ENCODE data around the gene TEX19. TPM values are rescaled to one million over a fixed set of nuclear protein-coding genes. Genes with fewer than 3 reads are reported as not detected.
"Not testable (repeated sequence)": the region's sequence is repeated elsewhere in the genome, so short reads cannot be mapped to it uniquely, and the experiment has no call there.

The TEX19 gene
- total RNA-seq, 1 donor from 2014 or later, result not detected

DNA sequence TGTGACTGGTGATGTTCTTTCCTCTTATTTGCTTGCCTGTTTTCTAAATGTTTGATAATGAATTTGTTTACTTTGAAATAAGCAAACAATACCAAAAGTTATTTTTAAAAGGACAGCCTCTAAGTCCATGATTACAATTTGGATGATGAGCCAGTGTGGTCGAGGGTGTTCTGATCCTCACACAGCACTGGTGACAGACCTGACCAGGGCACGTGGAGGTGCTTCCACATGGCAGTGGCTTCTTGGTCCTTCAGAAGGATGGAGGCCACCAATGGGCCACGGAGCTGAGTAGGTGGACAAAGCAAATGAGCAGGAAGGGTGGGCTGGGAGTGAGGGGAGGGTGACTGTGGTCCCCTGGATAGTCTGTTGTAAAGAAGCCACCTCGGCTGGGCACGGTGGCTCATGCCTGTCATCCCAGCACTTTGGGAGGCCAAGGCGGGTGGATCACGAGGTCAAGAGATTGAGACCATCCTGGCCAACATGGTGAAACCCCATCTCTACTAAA lies 4.2 kb upstream of the TEX19 start:
- DNase-seq (ENCODE audit: low read depth in 2 of 2), result no peak

DNA sequence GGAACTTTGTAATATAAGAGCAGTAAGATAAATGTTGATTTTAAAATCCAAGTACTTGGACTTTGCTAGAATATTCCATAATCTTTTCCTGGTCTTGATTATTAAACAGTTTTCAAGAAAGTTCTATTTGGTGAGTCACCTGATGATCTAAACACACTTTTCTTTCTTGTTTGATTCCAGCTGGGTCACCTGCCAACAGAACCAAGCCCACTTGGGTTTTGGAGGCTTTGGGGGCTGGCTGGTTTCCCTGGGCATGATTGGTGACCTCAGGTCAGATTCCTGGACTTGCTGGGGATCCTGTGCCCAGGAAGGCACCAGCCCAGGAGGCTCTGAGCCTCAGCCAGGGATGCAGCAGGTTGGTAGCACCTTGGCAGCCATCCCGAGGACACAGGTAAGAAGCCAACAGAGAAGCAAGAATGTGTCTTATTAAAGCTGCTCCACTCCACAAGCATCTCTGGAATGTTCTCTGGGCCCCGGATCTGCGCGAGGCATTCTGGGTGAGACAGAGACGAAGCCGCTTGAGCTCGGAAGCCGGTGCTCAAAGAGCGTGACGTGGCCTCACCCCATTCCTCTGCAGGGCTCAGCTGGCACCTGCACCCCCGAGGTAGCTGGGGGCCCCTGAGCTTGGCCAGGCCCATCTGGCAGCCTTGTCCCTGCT lies 3.1 kb upstream of the TEX19 start:
- DNase-seq (ENCODE audit: low read depth in 2 of 2), result no peak

DNA sequence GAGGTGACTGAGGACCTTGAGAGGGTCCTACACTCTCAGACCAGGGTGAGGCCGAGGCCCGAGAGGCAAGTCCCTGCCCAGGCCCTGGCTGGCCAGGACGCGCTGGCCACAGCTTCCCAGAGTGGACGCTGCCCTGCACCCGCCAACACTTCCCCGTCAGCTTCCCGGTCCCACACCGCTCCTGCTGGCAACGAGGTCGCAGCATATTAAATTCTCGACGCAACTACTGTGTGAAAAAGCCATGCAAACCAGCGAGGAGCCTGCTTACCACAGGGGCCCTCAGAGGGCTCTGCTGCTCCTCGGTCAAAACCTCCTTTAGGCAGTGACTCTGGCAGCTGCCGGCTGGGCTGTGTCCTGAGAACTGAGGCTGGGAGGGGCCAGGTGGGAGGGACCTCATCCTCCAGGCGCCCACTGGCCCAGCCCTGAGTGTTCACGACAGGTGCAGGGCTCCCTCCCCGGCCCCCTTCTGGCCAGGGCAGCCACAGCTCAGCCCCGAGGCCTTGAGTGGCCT lies 2.1 kb upstream of the TEX19 start:
- DNase-seq (ENCODE audit: low read depth in 2 of 2), result no peak

DNA sequence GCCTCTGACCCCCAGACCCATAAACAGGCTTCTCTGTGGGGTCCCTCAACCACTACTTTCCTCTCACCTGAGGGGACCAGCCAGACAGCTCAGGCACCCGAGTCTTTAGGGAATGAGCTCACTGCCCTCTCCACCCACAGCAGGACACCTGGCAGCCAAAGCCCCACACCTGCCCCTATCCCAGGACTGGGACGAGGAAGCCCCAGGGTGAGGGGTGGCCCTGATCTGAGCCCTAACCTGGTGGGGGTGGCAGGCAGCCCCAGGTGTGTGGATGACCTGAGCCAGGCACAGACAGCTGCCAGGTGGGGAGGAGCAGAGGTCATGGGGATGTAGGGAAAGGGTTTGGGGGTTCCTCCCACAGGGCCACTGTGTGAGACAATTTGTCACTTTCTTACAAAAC lies 1.7 kb upstream of the TEX19 start:
- DNase-seq (ENCODE audit: low read depth in 2 of 2), result no peak

DNA sequence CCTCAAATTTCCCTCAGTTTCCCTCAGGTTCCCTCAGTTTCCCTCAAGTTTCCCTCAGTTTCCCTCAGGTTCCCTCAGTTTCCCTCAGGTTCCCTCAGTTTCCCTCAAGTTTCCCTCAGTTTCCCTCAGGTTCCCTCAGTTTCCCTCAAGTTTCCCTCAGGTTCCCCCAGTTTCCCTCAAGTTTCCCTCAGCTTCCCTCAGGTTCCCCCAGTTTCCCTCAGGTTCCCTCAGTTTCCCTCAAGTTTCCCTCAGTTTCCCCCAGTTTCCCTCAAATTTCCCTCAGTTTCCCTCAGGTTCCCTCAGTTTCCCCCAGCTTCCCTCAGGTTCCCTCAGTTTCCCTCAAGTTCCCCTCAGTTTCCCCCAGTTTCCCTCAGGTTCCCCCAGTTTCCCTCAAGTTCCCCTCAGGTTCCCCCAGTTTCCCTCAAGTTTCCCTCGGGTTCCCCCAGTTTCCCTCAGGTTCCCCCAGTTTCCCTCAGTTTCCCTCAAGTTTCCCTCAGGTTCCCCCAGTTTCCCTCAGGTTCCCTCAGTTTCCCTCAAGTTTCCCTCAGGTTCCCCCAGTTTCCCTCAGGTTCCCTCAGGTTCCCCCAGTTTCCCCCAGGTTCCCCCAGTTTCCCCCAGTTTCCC lies 516 bp downstream of the TEX19 start:
- DNase-seq (ENCODE audit: low read depth in 2 of 2), result not testable (repeated sequence)

DNA sequence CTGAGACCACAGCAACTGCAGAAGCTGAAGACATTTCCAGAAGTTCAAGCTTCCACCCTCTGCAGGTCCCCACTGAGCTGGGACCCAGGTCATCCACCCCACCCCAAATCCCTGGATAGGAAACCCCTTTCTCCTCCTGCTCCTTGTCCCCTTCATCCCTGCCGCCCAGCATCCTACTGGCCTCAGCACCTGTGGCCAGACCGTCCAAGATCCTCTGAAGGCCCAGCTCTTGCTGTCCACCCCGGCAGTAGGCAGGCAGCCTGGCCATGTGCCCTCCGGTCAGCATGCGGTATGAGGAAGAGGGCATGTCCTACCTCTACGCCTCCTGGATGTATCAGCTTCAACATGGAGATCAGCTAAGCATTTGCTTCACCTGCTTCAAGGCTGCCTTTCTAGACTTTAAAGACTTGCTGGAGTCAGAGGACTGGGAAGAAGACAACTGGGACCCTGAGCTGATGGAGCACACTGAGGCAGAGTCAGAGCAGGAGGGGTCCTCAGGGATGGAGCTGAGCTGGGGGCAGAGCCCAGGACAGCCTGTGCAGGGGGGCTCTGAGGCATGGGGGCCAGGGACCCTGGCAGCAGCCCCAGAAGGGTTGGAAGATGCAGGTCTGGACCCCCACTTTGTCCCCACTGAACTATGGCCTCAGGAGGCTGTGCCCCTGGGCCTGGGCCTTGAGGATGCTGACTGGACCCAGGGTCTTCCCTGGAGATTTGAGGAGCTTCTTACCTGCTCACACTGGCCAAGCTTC lies 3.0 kb downstream of the TEX19 start:
- DNase-seq (ENCODE audit: low read depth in 2 of 2), result no peak

DNA sequence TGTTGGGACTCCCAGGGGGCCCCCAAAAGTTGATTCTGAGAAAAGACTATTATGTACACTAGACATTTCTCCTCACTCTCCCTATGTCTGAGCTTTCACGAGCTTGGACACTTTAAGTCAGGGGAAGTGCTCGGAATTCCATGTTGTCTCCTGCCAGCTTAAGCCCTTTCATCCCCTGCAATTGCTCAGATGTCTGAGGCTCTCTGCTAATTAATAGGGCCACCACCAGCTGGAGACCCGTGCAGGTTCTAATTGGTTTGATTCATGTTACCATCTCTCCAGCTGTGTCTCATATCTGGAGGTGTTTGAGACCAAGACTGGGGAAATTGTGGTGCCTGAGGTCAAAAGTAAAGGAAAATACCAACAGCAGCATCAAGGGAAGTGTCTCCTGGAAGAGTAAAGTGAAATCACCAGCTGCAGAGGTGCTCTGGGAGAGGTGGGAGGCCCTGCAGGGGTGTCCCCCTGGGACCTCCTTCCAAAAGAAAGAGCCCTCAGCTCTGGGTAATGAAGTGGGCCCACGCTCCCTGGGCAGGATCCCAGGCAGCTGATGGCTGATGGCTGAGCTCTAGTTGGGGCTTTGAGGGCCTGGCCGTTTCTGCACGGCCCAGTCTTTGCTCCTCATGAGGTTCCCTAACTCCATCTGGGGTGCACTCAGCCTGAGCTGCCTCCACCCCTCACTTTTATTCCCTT lies 6.7 kb downstream of the TEX19 start:
- DNase-seq (ENCODE audit: low read depth in 2 of 2), result no peak

DNA sequence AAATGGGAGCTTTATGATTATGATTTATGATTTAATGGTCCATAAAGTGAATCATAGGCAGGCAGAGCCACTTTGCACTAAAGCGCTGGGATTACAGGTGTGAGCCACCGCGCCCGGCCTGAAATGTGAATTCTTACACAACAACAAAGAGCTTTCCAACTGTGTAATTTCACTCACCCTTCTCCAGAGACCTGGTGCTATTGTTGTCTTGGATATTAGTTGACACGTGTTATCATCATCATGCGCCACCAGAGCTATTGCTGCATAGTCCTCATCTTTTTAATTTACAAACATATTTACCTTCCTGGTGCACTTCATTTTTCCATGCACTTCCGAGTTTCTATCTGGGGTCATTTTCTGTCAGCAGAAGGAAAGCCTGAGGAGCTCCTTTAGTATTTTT lies 7.7 kb downstream of the TEX19 start:
- no peak for DNase-seq (ENCODE audit: low read depth in 2 of 2)

DNA sequence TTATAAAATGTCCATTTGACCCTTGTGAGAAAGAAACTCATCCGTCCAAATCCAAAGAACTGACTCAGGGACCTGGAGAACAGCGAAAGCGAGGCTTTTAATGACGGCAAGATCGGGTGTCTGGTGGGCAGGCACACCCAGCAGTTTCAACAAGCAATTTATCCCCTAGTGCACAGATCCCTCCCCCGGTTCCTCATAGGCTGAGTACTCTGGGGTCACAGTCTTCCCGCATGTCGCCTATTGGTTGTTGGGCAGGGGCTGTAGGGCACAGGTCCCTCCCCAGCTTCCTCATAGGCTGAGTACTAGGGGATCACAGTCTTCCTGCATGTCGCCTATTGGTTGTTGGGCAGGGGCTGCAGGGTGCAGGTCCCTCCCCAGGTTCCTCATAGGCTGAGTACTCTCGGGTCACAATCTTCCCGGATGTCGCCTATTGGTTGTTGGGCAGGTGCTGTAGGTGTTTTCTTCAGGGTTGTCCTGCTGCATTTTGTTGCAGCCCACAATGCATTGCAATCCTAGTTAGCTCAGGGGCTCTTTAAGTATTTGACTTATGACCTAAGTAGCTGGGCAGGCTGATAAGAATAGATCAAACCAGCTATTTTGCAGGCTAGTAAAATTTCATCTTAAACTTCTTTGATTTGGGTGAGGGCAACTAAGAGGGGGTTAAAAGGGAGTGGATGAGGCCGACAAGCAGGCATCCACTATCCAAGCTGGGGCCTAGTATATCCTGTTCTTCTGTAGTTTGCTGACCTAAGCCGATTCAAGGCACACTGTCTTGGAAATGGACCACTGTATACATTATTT lies 8.9 kb downstream of the TEX19 start:
- DNase-seq (ENCODE audit: low read depth in 2 of 2), result no peak

DNA sequence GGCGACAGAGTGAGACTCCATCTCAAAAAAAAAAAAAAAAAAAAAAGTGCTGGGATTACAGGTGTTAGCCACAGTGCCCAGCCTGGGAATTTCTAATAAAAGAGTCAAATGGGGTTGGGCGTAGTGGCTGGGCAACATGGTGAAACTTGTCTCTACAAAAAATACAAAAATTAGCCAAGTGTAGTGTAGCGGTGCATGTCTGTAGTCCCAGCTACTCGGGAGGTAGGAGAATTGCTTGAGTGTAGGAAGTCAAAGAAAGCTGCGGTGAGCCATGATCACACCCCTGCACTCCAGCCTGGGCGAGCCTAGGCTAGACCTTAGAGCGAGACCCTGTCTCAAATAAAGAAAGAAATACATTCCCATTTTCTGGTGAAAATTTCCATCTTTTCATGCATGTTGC lies 10.2 kb downstream of the TEX19 start:
- DNase-seq (ENCODE audit: low read depth in 2 of 2), result no peak

DNA sequence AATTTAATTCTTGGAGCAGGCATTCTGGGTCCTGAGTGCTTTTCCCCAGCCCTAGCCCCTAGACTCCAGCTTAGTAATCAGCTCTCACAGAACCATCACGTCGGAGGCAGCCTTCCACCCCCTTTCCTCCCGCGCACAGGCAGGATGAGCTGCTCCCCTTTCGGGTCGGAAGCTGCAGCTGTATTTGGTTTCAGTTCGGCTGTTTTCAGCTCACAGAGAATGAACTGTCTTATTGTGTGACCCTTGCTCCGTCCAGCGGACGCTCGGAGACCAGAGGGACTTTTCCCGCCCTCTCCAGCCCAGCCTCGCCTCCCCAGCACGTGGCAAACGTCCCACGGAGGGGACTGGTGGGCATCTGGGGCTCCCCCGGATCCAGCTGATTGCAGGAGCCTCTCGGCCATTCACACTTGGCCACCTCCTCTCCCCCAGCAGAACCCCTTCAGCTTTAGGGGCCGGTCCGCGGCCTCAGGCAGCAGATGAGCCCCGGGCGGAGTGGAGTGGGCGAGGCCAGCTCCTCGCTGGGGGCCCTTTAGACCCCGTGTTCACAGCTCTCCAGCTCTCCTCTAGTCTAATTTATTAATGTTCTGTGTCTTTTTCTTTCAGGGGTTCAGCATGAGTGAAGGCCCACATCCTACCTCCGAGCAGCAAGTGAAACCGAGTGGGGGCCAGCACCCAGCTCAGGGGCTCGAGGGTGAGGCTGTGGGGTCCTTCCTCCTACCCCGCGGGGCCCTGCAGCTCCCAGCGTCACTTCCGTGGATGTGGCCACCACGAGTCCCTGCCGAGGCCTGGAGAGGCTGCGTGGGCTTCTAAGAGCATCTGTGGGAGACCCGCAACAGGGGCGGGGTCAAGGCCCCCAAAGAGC lies 11.7 kb downstream of the TEX19 start:
- no peak for DNase-seq (ENCODE audit: low read depth in 2 of 2)

DNA sequence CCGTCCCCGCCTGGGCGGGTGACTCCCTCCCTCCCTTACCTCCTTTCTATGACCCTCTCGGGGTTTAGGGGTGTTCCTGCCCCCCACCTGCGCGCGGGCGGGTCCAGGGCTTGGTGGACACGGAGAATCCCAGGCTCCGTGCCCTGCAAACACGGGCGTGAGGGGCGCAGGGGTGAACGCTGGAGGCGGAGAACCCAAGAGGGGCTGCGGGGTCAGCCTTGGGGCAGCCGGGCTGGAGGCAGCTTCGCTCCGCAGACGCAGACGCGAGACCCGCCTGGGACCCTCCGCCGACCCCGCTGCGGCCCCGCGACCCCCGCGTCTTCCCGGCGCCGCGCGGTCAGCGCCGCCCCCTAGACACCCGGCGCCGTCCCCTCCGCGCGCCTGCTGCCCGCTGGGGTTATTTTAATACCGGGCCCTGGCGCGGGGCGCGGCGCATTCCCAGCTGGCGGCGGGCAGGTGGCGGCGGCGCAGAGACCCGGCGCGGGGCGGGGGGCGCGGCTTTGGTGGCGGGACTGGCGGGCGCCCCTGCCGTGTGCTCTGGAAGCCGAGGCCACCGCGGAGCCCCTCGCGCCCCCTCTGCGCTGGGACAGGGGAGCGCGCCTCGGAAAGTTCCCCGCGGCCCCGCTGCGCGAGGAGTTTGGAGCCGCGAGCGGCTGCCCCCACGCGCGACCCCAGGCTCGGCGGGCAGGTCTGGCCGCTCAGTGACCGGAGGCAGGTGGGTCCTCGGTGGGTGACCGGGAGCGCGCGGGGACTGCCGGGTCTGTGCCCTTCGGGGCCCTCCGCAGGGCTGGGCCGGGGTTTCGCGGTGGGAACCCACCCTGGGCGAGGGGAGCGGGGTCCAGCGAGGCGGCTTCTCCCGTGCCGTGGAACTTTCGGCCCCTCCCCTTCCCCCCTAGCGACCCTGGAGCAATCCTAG lies 12.5 kb downstream of the TEX19 start, which contains the start of gene UTS2R:
UTS2R (plus strand) TSS at position 433 of the 916 bp plus-strand sequence. CDS start 2,560 bp downstream, outside the sequence.
- no peak for DNase-seq (ENCODE audit: low read depth in 2 of 2)

DNA sequence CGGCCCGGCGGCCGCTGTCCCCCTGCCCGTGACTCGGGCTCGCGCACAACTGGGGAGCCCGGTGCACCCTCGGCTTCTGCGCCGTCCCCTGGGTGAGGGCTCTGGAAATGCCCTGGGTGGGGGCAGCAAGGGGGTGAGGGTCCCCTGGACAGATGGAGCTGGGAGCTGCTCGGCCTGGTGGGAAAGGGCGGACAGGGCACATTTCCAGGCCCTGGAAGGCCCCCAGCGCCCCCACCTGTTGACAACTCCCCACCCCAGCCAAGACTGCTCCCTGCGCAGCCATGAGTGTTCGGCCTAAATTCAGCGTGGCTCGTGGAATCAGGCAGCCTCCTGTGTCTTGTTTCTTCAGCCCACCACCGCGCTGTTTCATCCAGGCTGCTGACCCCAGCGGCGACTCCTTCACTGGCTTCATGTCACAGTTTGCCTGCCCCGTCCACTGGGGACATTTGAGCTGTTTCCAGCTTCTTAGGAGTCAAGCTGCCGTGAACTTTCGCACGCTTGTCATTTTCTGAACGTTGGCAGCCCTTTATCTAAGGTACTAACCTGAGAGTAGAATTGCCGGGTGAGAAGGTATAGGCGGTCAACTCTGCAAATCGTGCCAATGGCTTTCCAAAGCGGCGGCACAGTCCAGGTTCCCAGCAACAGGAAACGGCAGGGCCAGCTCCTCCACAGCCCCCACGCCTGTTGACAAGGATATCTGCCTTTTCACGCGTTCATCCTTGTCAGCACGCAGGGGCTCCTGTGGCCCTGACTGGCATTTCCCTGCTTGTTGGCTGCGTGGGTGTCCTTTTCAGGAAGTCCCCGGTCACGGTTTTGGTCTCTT lies 13.4 kb downstream of the TEX19 start:
- DNase-seq (ENCODE audit: low read depth in 2 of 2), result no peak

DNA sequence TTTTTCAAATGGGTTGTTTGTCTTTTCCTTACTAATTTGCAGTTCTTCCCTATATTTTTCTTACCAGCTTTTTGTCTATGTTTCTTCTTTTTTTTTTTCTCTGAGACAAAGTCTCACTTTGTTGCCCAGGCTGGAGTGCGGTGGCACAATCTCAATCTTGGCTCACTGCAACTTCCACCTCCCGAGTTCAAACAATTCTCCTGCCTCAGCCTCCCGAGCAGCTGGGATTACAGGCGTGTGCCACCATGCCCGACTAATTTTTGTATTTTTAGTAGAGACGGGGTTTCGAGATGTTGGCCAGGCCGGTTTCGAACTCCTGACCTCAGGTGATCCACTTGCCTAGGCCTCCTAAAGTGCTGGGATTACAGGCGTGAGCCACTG lies 14.0 kb downstream of the TEX19 start:
- DNase-seq (ENCODE audit: low read depth in 2 of 2), result not testable (repeated sequence)

DNA sequence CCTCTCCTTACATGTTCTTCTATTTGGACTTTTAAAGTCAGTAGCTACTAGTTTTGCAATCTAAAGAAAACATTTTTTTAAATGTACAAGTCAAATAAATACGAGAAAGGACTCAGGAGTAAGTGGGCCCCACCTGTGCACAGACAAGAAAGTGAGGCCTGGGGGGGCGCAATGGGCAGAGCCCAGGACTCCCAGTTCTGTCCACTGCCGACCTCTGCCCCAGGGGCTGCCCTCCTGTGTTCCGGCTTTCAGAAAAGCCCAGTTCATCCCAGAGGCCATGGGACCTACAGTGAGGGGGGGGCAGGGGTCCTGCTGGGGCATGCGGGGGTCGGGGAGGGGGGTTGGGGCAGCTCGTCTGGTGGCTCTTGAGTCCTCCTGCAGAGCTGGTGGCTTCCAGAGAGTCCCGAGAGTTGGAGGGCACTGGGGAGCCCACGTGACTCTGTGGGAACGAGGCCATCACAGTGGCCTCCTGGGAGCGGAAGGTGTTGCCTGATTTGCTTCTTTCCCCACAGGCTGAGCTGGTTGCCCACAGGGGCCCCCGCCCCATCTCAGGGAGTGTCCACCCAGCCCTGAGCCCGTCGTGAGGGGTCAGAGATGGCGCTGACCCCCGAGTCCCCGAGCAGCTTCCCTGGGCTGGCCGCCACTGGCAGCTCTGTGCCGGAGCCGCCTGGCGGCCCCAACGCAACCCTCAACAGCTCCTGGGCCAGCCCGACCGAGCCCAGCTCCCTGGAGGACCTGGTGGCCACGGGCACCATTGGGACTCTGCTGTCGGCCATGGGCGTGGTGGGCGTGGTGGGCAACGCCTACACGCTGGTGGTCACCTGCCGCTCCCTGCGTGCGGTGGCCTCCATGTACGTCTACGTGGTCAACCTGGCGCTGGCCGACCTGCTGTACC lies 14.9 kb downstream of the TEX19 start:
- no peak for DNase-seq (ENCODE audit: low read depth in 2 of 2)

DNA sequence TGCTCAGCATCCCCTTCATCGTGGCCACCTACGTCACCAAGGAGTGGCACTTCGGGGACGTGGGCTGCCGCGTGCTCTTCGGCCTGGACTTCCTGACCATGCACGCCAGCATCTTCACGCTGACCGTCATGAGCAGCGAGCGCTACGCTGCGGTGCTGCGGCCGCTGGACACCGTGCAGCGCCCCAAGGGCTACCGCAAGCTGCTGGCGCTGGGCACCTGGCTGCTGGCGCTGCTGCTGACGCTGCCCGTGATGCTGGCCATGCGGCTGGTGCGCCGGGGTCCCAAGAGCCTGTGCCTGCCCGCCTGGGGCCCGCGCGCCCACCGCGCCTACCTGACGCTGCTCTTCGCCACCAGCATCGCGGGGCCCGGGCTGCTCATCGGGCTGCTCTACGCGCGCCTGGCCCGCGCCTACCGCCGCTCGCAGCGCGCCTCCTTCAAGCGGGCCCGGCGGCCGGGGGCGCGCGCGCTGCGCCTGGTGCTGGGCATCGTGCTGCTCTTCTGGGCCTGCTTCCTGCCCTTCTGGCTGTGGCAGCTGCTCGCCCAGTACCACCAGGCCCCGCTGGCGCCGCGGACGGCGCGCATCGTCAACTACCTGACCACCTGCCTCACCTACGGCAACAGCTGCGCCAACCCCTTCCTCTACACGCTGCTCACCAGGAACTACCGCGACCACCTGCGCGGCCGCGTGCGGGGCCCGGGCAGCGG lies 15.7 kb downstream of the TEX19 start:
- DNase-seq (ENCODE audit: low read depth in 2 of 2), result no peak
